Ishikawa (cell line): Measurements from ENCODE around the gene OXCT2.
"Not testable (repeated sequence)": the region's sequence is repeated elsewhere in the genome, so short reads cannot be mapped to it uniquely, and the experiment has no call there.

ENCODE experiments used
- CEBPB ChIP-seq: IDR thresholded peaks from 2 replicates; pipeline ENCODE4 v1.6.1; 2012
- CREB1 ChIP-seq: IDR thresholded peaks from 2 replicates; pipeline ENCODE4 v1.6.1; 2012; ENCODE audit warnings: low read depth
- EGR1 ChIP-seq: IDR thresholded peaks from 2 replicates; pipeline ENCODE4 v1.6.1; 2012
- EP300 ChIP-seq: IDR thresholded peaks from 2 replicates; pipeline ENCODE4 v1.6.1; 2012; ENCODE audit warnings: borderline replicate concordance
- FOXM1 ChIP-seq: IDR thresholded peaks from 2 replicates; pipeline ENCODE4 v1.6.1; 2012; ENCODE audit warnings: low read depth, borderline replicate concordance
- MAX ChIP-seq: IDR thresholded peaks from 2 replicates; pipeline ENCODE4 v1.6.1; 2012
- NFIC ChIP-seq: IDR thresholded peaks from 2 replicates; pipeline ENCODE4 v1.6.1; 2012
- RAD21 ChIP-seq: IDR thresholded peaks from 2 replicates; pipeline ENCODE4 v1.6.1; 2012; ENCODE audit warnings: low read depth
- TAF1 ChIP-seq: IDR thresholded peaks from 2 replicates; pipeline ENCODE4 v1.6.1; 2012; ENCODE audit warnings: low read depth, mild to moderate bottlenecking
- TCF12 ChIP-seq: IDR thresholded peaks from 2 replicates; pipeline ENCODE4 v1.6.1; 2012; ENCODE audit warnings: low read depth
- TEAD4 ChIP-seq: IDR thresholded peaks from 2 replicates; pipeline ENCODE4 v1.6.1; 2012
- YY1 ChIP-seq: IDR thresholded peaks from 2 replicates; pipeline ENCODE4 v1.6.1; 2012; ENCODE audit warnings: low read depth
- ZBTB7A ChIP-seq: IDR thresholded peaks from 2 replicates; pipeline ENCODE4 v1.6.1; 2012; ENCODE audit warnings: low read depth
- TF ChIP-seq, protein P1 (sequence below): IDR thresholded peaks from 2 replicates; pipeline ENCODE4 v1.6.1; 2012; ENCODE audit warnings: low read depth, mild to moderate bottlenecking
- TF ChIP-seq, protein P2 (sequence below): IDR thresholded peaks from 2 replicates; pipeline ENCODE4 v1.6.1; 2012

Gene OXCT2

DNA sequence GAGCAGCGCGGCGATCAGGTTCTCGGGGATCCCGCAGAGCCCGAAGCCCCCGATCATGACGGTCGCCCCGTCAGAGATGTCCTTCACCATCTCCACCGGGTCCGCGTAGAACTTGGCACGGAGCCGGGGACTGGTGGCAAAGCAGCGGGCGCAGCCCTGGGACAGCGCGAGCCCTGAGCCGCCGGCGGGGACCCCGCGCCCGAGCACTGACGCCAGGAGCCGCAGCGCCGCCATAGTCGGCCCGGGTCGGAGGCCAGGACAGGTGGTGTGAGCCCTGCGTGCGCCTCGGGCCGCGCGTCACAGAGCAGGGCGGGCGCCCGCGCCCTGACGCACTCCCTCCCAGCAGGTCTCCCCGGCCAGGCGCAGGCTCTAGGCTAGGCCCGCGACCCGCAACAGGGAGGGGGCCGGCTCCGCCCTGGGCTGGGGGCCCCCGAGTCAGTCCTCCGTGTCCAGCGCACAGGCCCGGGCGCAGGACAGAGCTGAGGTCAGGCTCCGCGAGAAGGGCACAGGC, at the start of gene OXCT2:
OXCT2 (minus strand) TSS at position 327 of the 511 bp plus-strand sequence; CDS start at position 234, 93 bp downstream.
- TF ChIP-seq TAF1, FOXM1: not testable (repeated sequence)
- TF ChIP-seq, protein P1, sequence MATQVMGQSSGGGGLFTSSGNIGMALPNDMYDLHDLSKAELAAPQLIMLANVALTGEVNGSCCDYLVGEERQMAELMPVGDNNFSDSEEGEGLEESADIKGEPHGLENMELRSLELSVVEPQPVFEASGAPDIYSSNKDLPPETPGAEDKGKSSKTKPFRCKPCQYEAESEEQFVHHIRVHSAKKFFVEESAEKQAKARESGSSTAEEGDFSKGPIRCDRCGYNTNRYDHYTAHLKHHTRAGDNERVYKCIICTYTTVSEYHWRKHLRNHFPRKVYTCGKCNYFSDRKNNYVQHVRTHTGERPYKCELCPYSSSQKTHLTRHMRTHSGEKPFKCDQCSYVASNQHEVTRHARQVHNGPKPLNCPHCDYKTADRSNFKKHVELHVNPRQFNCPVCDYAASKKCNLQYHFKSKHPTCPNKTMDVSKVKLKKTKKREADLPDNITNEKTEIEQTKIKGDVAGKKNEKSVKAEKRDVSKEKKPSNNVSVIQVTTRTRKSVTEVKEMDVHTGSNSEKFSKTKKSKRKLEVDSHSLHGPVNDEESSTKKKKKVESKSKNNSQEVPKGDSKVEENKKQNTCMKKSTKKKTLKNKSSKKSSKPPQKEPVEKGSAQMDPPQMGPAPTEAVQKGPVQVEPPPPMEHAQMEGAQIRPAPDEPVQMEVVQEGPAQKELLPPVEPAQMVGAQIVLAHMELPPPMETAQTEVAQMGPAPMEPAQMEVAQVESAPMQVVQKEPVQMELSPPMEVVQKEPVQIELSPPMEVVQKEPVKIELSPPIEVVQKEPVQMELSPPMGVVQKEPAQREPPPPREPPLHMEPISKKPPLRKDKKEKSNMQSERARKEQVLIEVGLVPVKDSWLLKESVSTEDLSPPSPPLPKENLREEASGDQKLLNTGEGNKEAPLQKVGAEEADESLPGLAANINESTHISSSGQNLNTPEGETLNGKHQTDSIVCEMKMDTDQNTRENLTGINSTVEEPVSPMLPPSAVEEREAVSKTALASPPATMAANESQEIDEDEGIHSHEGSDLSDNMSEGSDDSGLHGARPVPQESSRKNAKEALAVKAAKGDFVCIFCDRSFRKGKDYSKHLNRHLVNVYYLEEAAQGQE: not testable (repeated sequence)

DNA sequence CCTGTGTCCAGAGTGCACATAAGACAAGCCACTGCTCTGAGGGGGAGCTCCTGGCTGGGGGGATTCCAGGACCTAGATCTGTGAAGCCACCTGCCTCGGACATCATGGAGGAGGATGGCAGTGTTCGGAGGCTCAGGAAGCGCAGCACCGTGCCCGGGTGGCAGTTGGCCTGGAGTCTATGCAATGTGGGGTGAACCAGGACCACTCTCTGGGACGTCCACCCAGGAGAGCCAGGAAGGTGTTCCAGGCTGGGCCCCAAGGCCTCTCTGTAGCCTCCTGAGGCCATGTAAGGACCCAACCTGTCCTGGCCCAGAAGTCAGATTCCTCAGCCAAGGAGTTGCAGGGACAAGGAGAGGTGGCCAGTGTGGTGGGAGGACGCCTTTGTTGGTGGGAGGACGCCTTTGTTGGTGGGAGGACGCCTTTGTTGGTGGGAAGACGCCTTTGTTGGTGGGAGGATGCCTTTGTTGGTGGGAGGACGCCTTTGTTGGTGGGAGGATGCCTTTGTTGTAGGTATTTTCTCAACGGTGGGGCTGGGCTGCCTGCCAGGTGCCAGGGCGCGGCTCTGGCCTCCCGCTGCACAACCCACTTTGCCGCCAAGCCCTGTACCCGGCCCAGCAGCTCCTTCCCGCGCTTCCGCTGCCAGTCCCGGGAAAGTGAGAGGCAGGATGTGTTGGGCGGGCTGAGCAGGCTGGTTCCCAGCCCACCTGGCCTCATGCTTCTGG, 48.1 kb upstream of the OXCT2 start:
- TF ChIP-seq MAX (peak; percentile 70), EP300 (0 out of 2 replicates have a peak, but pooled peaks have one; percentile 23), TCF12 (peak; percentile 48; the same call in 1 of the 2 replicates), NFIC (peak; percentile 81), EGR1 (peak; percentile 49)
- TF ChIP-seq, protein P1: no peak

DNA sequence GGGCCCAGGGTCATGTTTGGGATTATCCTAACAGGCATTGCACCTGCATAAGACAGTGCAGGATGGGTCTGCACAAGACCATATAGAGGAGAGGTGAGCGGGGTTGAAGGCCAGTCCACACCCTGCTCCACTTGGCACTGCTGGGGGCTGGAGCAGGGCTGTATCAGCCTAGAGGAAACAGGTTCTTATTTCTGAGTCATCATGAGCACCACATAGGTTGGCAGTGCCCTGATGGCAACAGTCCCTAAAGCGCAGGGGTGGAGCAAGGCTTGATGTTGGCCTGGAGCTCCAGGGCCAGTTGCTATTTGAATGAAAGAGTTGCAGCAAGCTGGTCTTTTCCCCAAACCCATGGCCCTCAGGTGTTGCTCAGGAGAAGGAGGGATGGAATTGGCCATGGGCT, 47.3 kb upstream of the OXCT2 start:
- TF ChIP-seq ZBTB7A (no peak), RAD21 (no peak), EP300 (no peak), TEAD4 (no peak), NFIC (no peak), CEBPB (no peak), TCF12 (no peak), FOXM1 (no peak), CREB1 (no peak), TAF1 (no peak), MAX (no peak), EGR1 (no peak), YY1 (no peak)
- TF ChIP-seq, protein P1: no peak
- TF ChIP-seq, protein P2, sequence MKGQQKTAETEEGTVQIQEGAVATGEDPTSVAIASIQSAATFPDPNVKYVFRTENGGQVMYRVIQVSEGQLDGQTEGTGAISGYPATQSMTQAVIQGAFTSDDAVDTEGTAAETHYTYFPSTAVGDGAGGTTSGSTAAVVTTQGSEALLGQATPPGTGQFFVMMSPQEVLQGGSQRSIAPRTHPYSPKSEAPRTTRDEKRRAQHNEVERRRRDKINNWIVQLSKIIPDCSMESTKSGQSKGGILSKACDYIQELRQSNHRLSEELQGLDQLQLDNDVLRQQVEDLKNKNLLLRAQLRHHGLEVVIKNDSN: no peak

GRCh38 chr1:39817091-39817932, 46.2 kb upstream of the OXCT2 start:
- TF ChIP-seq MAX: peak; percentile 39; the same call in 1 of the 2 replicates
- TF ChIP-seq, protein P2: peak; percentile 73
